Fibroblast of mammary gland (primary cell): ENCODE data around the gene GOLPH3.
"Not testable (repeated sequence)": the region's sequence is repeated elsewhere in the genome, so short reads cannot be mapped to it uniquely, and the experiment has no call there.

Experiments used
- DNase-seq: peaks from one replicate; pipeline ENCODE4 v3.0.0-alpha.2; 2010; ENCODE audit warnings: low read depth
- H3K4me3 ChIP-seq: 2 replicates; pipeline ENCODE4 v1.5.1; 2011; ENCODE audit warnings: low read depth, mild to moderate bottlenecking, low read length, moderate library complexity; ENCODE audit not compliant: control insufficient read depth
- TF ChIP-seq, protein P1 (sequence below): conservative IDR thresholded peaks from 2 replicates; pipeline ENCODE4 v1.5.1; 2011; ENCODE audit warnings: low read depth, low read length, inconsistent platforms; ENCODE audit not compliant: control insufficient read depth, insufficient read depth

The GOLPH3 gene

DNA sequence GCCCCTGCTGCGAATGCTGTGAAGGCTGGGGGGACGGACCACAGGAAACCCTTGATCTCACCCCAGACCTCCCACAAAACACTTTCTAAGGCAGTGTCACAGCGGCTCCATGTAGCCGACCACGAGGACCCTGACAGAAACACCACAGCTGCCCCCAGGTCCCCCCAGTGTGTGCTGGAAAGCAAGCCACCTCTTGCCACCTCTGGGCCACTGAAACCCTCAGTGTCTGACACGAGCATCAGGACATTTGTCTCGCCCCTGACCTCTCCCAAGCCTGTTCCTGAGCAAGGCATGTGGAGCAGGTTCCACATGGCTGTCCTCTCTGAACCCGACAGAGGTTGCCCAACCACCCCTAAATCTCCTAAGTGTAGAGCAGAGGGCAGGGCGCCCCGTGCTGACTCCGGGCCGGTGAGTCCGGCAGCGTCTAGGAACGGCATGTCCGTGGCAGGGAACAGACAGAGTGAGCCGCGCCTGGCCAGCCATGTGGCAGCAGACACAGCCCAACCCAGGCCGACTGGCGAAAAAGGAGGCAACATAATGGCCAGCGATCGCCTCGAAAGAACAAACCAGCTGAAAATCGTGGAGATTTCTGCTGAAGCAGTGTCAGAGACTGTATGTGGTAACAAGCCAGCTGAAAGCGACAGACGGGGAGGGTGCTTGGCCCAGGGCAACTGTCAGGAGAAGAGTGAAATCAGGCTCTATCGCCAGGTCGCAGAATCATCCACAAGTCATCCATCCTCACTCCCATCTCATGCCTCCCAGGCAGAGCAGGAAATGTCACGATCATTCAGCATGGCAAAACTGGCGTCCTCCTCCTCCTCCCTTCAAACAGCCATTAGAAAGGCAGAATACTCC is 84.7 kb downstream of the GOLPH3 start:
- TF ChIP-seq, protein P1, sequence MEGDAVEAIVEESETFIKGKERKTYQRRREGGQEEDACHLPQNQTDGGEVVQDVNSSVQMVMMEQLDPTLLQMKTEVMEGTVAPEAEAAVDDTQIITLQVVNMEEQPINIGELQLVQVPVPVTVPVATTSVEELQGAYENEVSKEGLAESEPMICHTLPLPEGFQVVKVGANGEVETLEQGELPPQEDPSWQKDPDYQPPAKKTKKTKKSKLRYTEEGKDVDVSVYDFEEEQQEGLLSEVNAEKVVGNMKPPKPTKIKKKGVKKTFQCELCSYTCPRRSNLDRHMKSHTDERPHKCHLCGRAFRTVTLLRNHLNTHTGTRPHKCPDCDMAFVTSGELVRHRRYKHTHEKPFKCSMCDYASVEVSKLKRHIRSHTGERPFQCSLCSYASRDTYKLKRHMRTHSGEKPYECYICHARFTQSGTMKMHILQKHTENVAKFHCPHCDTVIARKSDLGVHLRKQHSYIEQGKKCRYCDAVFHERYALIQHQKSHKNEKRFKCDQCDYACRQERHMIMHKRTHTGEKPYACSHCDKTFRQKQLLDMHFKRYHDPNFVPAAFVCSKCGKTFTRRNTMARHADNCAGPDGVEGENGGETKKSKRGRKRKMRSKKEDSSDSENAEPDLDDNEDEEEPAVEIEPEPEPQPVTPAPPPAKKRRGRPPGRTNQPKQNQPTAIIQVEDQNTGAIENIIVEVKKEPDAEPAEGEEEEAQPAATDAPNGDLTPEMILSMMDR = no peak
- DNase-seq = no peak
- no peak overlapping the region for H3K4me3 ChIP-seq

DNA sequence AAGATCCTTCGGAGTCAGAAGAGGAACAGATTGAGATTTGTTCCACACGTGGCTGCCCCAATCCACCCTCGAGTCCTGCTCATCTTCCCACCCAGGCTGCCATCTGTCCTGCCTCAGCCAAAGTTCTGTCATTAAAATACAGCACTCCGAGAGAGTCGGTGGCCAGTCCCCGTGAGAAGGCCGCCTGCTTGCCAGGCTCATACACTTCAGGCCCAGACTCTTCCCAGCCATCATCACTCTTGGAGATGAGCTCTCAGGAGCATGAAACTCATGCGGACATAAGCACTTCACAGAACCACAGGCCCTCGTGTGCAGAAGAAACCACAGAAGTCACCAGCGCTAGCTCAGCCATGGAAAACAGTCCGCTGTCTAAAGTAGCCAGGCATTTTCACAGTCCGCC is 85.9 kb downstream of the GOLPH3 start:
- TF ChIP-seq, protein P1 = no peak
- no peak overlapping the region for H3K4me3 ChIP-seq
- no peak for DNase-seq

- DNase-seq = no peak
- TF ChIP-seq, protein P1 = no peak
- H3K4me3 ChIP-seq = no peak overlapping the region
These were observed 86.7 kb downstream of the GOLPH3 start for GRCh38 chr5:32087086-32088082.

DNA sequence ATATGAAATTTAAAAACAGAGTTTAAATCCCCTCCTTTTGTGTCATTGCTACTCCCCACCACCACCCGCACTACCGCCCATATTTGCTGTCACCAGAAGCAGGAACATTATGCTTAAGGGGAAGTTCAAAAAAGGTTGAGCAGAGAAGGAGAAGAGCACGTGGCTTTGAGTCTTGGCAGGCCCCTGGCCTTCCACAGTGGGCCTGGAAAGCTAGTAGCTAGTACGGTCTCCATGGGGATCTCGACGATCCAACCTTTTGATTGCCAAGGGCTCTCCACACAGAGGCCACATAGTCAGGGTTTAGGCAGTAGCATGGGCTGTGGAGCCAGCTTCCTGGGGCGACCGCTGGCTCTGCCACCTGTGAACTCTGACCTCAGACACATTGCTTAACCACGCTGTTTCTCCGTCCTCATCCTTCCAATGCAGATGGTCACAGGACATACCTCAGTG is 90.1 kb downstream of the GOLPH3 start:
- no peak for DNase-seq
- TF ChIP-seq, protein P1 = no peak
- no peak overlapping the region for H3K4me3 ChIP-seq

DNA sequence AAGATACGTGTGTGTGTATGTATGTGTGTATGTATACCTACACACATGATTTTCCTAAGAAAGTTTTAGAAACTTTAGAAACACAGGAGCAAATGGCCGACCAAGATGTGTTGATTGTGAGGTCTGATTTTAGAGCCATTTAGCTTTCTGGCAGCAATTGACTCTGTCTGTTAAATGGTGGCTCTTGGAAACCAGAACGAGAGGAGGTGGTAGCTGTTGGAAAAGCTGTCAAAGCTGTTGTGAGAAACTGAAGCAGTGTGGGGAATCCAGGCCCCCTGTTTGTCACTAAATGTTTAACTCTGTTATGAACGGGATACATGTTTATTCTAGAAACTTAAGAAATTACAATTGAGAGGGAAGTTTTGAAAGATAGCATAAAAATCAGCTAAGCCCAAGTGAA is 91.4 kb downstream of the GOLPH3 start:
- DNase-seq = no peak
- H3K4me3 ChIP-seq = no peak overlapping the region
- TF ChIP-seq, protein P1 = no peak

DNA sequence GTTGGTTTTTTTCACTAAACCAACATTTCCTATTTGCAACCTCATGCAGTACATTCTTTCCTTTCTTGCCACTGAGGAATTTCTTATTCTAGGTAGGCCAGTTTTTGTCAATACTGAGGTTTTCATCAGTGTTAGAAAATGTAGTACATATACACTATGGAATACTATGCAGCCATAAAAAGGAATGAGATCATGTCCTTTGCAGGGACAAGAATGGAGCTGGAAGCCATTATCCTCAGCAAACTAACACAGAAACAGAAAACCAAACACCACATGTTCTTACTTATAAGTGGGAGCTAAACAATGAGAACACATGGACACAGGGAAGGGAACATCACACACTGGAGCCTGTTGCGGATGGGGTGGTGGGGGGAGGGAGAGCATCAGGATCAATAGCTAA is 93.6 kb downstream of the GOLPH3 start:
- not testable (repeated sequence) for DNase-seq, H3K4me3 ChIP-seq

DNA sequence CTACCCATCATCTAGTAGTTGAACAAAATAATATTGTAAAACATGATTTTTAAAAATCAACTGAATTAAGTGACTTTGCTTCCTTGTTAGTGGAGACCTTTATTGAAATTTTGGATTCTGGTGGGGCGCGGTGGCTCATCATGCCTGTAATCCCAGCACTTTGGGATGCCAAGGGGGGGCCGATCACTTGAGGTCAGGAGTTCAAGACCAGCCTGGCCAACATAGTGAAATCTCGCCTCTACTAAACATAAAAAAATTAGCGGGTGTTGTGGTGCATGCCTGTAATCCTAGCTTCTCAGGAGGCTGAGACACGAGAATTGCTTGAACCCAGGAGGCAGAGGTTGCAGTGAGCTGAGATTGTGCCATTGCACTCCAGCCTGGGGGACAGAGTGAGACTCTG is 95.3 kb downstream of the GOLPH3 start:
- DNase-seq, H3K4me3 ChIP-seq: not testable (repeated sequence)
